T47D (cell line): ENCODE measurements around the gene NPAS3.

Experiments
- DNase-seq, 2 experiments: peaks; one replicate each; pipeline versions ENCODE4 v3.0.0 to v3.0.0-alpha.2; 2011 to 2012; ENCODE audit warnings: low read depth in 1 of 2, low spot score in 1 of 2
- JUND ChIP-seq: IDR thresholded peaks from 2 replicates; pipeline ENCODE4 v1.6.1; 2012; ENCODE audit warnings: low read depth
- in situ Hi-C: cut with HindIII; loops from 2 replicates; pipeline ENCODE4 v1.10.0; 2016; ENCODE audit warnings: low sequenced_read_pairs, low pct_unique_long_range_greater_than_20kb

The NPAS3 gene

GRCh38 chr14:33454022-33454595 lies 515.4 kb downstream of the NPAS3 start:
- TF ChIP-seq JUND, result no peak
- in situ Hi-C loops, result no loop called here
- DNase-seq, result no peak

GRCh38 chr14:33454707-33455106 lies 516.0 kb downstream of the NPAS3 start:
- no peak for DNase-seq
- in situ Hi-C loops, result no loop called here
- no peak for TF ChIP-seq JUND

GRCh38 chr14:33455654-33456345 lies 517.1 kb downstream of the NPAS3 start:
- in situ Hi-C loops, result no loop called here
- no peak for DNase-seq
- no peak for TF ChIP-seq JUND

- no peak for TF ChIP-seq JUND
- in situ Hi-C loops, result no loop called here
- no peak for DNase-seq
Measured at GRCh38 chr14:33457021-33457420, 518.3 kb downstream of the NPAS3 start.

GRCh38 chr14:33457617-33458016 lies 518.9 kb downstream of the NPAS3 start:
- DNase-seq, result no peak
- in situ Hi-C loops, result no loop called here
- no peak for TF ChIP-seq JUND

GRCh38 chr14:33460164-33460563 lies 521.5 kb downstream of the NPAS3 start:
- TF ChIP-seq JUND, result no peak
- in situ Hi-C loops, result no loop called here
- DNase-seq, result no peak

- DNase-seq, result no peak
- TF ChIP-seq JUND, result no peak
- in situ Hi-C loops, result no loop called here
Measured at GRCh38 chr14:33461036-33461435, 522.4 kb downstream of the NPAS3 start.

- no peak for DNase-seq
- no peak for TF ChIP-seq JUND
- in situ Hi-C loops, result no loop called here
Measured at GRCh38 chr14:33463731-33464130, 525.1 kb downstream of the NPAS3 start.

- no peak for TF ChIP-seq JUND
- no peak for DNase-seq
- in situ Hi-C loops, result no loop called here
Measured at GRCh38 chr14:33464254-33464962, 525.7 kb downstream of the NPAS3 start.

GRCh38 chr14:33465846-33466700 lies 527.4 kb downstream of the NPAS3 start:
- TF ChIP-seq JUND, result no peak
- no peak for DNase-seq
- in situ Hi-C loops, result no loop called here

- in situ Hi-C loops, result no loop called here
- no peak for DNase-seq
- TF ChIP-seq JUND, result no peak
Measured at GRCh38 chr14:33467971-33468370, 529.3 kb downstream of the NPAS3 start.

- in situ Hi-C loops, result no loop called here
- no peak for DNase-seq
- TF ChIP-seq JUND, result no peak
Measured at GRCh38 chr14:33469898-33470297, 531.2 kb downstream of the NPAS3 start.

GRCh38 chr14:33471776-33472175 lies 533.1 kb downstream of the NPAS3 start:
- in situ Hi-C loops, result no loop called here
- no peak for DNase-seq
- TF ChIP-seq JUND, result no peak
